NK-92 (cell line): ENCODE data around the gene PHF20.
"Not testable (repeated sequence)": the region's sequence is repeated elsewhere in the genome, so short reads cannot be mapped to it uniquely, and the experiment has no call there.

Experiments used
- DNase-seq: peaks from one replicate; lab custom pipeline; 2025; ENCODE audit not compliant: unreplicated experiment; lab: John Stamatoyannopoulos, UW

The PHF20 gene

GRCh38 chr20:35967979-35968640 is 196.3 kb downstream of the PHF20 start, which contains the start of gene CNBD2:
TSS of gene CNBD2 (plus strand) at chr20:35968590. CDS start at chr20:35968763, 173 bp downstream.
- no peak for DNase-seq

DNA sequence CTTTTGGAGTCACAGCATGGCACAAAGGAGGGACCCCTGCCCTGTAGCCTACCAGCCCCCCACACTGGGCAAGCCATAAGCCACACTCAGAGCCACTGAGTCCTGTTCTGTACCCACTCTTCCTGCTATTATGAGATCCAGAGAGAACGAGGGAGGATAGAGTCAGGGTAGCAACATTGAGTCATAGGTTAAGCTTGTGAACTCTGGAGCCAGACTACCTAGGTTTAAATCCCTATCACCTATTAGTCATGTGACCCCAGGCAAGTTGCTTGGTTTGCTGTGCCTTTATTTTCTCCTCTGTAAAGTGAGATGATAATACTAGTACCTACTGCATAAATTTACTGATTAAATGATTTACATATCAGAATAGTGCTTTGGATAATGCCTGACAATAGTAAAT is 197.1 kb downstream of the PHF20 start:
- no peak for DNase-seq

GRCh38 chr20:35971981-35972380 is 200.2 kb downstream of the PHF20 start:
- DNase-seq = no peak

GRCh38 chr20:35972462-35972861 is 200.6 kb downstream of the PHF20 start:
- DNase-seq = no peak

DNA sequence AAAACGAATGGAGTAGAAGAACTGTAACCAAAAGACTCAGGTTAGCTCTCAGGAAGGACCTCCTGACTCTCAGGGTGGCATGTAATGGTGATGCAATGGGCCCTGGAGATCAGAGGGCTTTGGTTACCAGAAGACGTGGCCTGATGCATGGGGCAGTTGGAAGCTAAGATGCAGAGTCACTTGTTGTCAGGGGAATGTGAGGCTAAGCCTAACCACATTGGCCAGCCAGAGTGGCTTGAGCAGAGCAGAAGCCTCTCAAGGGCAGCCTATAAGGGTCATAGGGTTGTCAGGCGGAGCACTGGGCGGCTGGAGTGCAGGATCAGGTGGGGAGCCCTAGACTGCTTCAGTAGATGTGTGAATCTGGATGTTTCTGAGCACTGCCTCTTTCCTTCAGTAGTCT is 202.4 kb downstream of the PHF20 start:
- DNase-seq = no peak

- no peak for DNase-seq
These were observed 204.0 kb downstream of the PHF20 start for GRCh38 chr20:35975576-35976373.

DNA sequence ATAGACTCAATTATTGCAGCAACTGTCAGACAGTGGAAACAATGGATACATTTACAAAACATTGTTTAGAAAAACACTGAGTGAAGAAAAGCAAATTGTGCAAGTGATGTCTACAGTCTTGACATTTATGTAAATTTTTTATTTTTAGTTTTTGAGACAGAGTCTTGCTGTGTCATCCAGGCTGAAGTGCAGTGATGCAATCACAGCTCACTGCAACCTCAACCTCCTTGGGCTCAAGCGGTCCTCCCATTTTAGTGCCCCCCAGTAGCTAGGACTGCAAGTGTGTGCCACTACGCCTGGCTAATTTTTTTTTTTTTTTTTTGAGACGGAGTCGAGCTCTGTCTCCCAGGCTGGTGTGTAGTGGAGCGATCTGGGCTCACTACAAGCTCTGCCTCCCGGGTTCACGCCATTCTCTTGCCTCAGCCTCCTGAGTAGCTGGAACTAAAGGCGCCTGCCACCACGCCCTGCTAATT is 206.3 kb downstream of the PHF20 start:
- DNase-seq = no peak

- no peak for DNase-seq
These were observed 207.7 kb downstream of the PHF20 start for GRCh38 chr20:35979544-35979943.

DNA sequence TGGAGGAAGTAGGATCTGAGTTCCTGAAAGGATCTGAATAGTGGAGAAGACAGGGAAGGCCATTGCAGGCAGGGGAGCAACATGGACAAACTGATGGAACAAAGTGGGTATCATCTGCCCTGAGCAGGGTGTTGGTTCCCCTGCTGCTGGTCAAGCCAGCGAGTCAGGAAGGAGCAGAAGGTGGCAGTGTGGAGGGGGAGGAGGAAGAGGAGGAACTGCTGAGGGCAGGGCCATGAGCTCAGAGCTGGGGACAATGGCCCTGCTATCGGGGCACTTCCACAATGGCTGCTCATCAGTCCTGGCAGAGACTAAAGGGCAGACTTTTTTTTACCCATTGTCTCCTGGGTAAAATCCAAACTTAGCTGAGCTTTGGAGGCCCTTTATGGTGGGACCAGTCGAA is 210.2 kb downstream of the PHF20 start:
- DNase-seq = no peak

GRCh38 chr20:35984382-35984781 is 212.6 kb downstream of the PHF20 start:
- no peak for DNase-seq

GRCh38 chr20:35985806-35986205 is 214.0 kb downstream of the PHF20 start:
- DNase-seq = no peak

DNA sequence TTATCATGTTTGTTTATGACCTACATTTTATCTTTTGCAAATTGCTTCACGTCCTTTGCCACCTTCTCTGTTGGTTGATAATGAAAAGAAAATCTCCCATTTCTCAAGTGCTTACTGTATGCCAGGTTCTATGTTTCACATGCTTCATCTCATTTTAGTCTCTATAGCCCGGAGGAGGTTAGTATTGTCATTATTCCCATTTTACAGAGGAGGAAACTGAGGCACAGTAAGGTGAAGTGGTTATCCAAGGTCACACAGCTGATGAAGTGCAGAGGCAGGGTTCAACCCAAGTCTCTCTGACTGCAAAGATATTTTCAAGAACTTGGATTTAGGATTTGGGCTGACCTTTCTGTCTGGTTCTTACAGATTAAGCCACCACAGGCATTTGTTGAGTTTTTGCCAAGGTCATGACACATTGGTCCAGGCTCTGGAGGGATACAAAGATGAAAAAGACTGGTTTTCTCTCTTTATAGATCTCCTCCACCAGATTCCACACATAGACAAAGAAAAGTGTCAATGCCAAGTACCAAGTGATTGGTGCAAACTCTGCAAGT is 217.2 kb downstream of the PHF20 start:
- DNase-seq = no peak

DNA sequence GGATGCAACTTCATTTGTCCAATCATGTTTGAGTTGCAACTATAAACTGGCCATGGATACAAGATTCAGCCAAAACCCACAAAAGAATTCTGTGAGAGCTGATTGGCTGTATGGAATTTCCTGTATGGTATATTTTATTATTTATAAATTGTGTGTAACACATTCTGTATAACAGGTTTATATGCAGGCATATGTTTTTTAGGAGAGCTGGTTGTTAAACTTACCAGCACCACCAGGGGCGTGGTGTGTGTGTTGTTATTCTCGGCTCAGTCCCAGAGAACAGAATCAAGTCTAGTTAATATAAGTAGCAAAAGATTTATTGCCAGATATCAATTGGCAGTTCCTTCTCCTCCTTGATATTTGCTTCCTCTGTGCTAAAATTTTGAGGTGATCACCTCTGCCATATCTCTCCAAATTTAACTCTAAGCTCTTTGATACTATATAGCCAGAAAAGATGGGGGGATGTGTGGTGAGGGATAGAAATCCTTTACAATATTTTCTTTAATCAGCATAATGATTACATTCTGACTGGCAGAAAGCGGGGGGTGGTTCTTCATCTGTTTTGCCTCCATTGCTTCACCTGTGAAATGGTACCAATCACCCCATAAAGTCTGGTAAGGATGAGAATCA is 219.4 kb downstream of the PHF20 start:
- no peak for DNase-seq

- DNase-seq = no peak
These were observed 221.0 kb downstream of the PHF20 start for GRCh38 chr20:35992713-35993335.

DNA sequence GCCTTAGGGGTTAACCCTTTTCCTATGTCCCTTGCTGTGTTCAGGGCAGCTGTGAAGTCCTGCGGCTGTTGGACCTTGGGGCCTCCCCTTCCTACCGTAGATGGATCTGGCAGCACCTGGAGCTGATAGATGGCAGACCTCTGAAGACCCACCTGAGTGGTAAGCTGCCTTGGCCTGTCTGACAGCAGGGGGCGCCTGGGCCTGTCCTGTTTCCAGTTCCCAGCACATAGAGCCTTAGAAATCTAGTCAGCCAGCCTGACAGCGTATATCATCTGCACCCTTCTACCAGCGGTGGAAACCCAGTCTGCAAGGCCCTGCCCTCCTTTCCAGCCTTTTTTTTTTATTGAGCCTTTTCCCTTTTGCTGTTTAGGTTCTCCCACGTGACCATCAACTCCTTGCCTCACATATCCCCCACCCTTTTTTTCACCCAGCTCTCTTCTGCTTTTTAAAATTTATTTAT is 223.2 kb downstream of the PHF20 start:
- peak; percentile 13 for DNase-seq

DNA sequence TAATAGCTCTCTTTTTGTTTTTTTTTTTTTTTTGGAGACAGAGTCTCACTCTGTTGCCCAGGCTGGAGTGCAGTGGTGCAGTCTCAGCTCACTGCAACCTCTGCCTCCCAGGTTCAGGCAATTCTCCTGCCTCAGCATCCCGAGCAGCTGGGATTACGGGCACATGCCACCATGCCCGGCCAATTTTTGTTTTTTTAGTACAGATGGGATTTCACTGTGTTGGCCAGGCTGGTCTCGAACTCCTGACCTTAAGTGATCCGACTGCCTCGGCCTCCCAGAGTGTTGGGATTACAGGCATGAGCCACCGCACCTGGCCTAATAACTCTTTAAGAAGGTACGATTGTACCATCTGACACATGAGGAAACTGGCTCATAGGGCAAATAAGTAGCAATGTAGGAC is 224.7 kb downstream of the PHF20 start:
- DNase-seq = not testable (repeated sequence)
